ENCODE measurements around the gene RGPD6.
"Not testable (repeated sequence)": the region's sequence is repeated elsewhere in the genome, so short reads cannot be mapped to it uniquely, and the experiment has no call there.

Gene RGPD6

DNA sequence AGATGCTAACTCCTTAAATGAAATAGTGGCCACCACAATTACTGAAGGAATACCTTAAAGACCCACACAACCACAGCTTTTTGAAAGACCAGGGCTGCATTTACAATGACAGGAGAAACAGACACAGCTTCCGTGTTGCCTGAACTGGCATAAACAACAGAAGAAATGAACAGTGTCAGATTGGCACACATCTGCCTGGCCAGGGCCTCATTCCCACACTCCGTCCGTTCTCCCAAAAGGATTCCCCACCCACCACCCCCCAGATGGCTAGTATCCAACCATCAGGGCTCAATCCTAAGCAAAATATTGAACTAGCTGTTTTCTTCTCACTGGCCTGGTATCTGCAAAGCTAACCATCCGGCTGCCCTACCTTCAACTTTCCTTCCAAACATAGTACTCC, 96.9 kb downstream of the RGPD6 start:
- H3K27ac ChIP-seq = not testable (repeated sequence)

DNA sequence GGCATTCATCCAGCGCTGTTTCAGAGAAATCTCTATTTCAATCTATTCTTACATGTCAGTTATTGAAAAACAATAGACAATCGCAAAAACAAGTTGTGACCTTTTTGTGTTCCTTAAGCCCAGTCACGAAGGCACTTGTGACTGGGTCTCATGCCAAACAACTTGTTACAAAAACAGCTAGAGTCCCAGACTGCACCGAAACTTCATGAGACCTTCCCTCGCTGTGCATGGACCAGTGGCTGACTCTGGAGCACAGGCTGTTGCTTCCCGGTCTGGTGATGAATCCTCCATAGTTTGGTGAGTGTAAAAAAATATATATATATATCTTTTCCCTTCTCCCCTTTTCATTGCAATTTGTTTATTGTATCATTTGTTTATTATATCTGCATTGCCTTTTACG, 99.7 kb downstream of the RGPD6 start:
- not testable (repeated sequence) for H3K27ac ChIP-seq

DNA sequence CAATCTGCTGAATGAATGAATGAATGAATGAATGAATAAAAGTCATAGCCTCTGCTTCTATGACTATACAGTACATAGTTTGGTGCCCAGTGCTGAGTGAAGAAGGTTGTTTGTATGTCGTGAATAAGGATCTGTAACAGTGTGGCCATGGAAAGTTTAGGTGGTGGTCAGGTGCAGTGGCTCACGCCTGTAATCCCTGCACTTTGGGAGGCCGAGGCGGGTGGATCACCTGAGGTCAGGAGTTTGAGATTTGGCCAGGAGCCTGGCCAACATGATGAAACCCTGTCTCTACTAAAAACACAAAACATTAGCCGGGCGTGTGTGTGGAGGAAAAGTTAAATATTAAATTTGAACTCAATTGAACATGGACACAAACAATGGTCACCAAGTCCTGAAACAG, 100.1 kb downstream of the RGPD6 start:
- not testable (repeated sequence) for H3K27ac ChIP-seq

DNA sequence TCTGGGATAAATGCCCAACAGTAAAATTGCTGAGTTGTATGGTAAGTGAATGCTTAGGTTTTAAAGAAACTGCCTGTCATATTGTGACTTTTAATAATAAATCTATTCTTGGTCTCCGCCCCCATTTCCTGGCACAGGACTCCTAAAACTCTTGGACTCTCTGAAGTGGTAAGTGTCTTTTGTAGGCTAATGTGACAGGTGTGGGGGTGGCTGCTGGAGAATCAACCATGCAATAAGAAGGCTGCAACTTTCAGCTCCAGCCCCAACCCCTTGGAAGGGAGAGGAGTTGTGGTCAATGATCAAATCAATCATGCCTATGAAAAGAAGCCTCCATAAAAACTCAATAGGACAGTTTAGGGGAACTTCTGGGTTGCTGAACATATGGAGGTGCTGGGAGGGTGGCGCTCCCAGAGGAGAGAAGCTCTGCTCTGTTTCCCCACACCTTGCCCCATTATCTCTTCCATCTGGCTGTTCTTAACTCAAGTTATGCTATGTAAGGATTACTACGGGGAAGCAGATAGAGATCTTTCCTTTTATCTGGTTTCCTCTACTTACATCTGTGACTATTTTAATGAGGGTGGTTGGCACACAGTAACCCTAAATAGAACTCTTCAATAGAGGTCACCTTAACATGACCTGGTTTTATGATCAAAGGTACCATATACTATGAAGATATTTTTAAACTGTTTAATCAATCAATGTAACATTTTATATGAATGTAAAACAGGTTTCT, 101.2 kb downstream of the RGPD6 start:
- not testable (repeated sequence) for H3K27ac ChIP-seq

DNA sequence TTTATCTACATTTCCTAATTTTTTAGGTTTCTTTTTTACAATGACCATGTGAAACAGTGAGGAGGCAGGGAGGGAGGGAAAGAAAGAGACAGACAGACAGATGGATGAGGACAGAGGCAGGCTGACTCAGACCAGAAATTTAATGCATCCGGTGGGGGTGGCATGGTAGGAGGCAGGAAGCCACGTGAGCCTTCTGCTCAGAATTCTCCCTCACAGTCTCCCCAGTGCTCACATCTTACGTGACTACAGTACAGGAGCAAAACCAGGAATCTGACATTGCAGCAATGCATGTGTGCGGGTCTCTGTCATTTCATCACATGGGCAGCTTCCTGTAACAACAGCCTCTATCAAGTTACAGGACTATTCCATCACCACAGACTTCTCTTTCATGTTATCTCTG, 102.1 kb downstream of the RGPD6 start:
- not testable (repeated sequence) for H3K27ac ChIP-seq

DNA sequence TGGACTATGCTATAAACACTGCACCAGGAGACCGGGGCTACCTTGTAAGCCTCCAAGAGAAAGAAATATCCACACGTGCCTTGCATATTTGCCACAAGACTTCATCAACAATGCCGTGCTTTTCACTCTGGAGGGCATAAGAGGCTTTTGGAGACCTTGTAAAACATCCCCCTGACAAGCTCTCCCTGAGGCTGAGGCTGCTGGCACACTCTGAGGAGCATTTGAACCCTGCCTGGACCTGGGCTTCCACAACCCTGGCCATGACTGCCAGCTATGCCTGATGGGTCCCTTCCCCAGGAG, 104.0 kb downstream of the RGPD6 start:
- H3K27ac ChIP-seq = not testable (repeated sequence)

DNA sequence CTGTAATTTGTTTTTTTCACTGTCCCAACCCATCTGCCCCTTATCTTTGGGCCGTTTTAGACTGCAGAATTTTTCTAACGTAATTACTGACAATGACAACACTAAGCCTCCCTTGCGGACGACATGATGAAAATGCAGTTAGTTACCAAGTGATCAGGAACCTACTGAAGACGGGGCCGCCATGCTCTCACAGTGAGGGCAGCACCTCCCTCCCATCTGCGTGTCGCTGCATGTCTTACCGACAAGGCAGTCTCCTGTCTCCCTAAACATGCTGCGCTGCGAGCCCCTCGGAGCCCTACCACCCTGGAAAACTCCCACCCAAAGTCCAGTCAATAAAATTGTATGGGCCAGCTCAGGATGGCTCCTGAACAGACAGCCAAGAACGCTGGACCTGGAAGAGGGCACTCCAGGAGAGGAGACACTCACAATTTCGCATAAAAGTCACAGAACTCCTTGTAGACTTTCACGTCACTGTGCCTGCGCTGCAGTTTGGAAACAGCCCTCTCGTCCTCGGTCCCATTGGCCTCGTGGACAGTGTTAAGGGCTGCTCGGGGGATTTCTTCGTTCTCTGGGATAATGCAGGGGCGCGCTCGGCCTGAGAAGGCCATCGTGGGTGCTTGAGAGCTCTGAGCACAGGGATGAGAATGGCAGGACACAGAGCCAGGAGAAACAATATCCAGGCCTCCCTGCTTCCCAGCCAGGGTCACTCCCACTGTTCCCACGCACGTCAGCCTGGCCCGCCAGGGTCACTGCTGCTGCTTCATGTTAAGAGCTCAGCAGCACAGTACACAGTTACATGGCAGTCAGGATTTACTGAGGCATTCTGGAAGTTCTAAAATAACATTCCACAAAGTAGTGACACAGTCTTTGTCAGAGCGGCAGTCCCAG, 104.6 kb downstream of the RGPD6 start, which contains the start of gene LIMS4:
Gene LIMS4, minus strand, starts transcription at position 646 of the 888 bp plus-strand sequence. Its CDS starts 38 bp downstream, at position 608.
- H3K27ac ChIP-seq = not testable (repeated sequence)

DNA sequence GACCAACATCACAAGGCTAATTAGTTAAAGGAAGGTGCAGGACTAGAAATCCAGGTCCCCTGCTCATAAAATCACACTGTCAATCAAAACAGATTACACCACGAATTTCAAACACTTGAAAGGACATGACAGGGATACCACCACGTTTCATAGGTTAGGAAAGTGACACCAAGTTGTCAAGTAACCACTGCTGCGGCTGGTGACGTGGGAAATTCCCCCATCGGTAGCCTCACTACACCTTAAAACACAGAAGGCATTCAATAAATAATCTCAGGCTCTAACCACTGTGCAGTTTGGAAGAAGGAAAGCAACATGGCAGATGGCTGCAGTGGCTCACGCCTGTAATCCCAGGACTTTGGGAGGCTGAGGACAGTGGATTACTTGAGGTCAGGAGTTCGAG, 108.1 kb downstream of the RGPD6 start:
- H3K27ac ChIP-seq = not testable (repeated sequence)

DNA sequence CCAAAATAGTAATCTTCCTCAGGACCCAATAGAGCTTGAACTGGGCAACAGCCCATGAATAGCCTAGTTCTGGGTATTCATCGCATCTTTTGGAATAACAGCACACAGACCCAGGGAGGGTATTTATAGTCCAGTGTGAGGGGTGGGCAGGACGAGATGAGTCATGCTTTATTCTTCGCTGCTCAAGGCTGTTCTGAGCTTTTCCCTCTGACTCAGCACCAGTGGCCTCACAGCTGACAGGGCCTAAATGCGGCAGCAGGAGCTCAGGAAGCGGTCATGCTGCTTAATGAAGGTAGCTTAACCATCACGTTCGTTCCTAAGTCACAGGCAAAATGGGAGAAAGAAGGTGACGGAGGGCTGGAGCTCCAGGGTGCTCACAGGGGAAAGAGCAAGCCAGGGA, 111.7 kb downstream of the RGPD6 start:
- not testable (repeated sequence) for H3K27ac ChIP-seq
